ENCODE data around the gene SP140. TPM values are rescaled to one million over a fixed set of nuclear protein-coding genes. Genes with fewer than 3 reads are reported as not detected.

Gene SP140
- total and polyA plus RNA-seq, 9 of the 15 experiments (the other 6 are each of a cell fraction or from before 2014, with no cell fraction given) = 0.04 to 1.1 (median 0.57) TPM; not detected in 1

GRCh38 chr2:230296917-230297316 lies 71.4 kb downstream of the SP140 start:
- BruUV-seq (replicated peaks) = no TSS peak
- Histone ChIP-seq H3K4me2 (ENCODE audit: insufficient read depth, low read length) (no peak overlapping the region), H3K79me2 (ENCODE audit: control insufficient read depth, insufficient read depth, low read length) (no peaks in the 10 kb centered on the region), H3K27ac (ENCODE audit: extremely low read depth, low read depth, low read length) (no peak overlapping the region), H3K9ac (ENCODE audit: insufficient read depth in 1 of 2, low read depth in 2 of 2, low read length in 2 of 2) (no peak overlapping the region), H3K4me3 (no peak overlapping the region), H3K9me1 (ENCODE audit: control insufficient read depth, insufficient read depth, low read length) (no peaks in the 10 kb centered on the region), H4K20me1 (replicated peaks; ENCODE audit: control insufficient read depth, insufficient read depth, low read length) (no peaks in the 10 kb centered on the region), H2AFZ (ENCODE audit: low read depth, low read length) (no peak overlapping the region), H3K27me3 (ENCODE audit: control insufficient read depth in 2 of 2, insufficient read depth in 2 of 2, low read length in 2 of 2) (0 out of 5 replicates have a peak, but pooled peaks cover 0 to 5% of the 10 kb centered on the region in 2 experiments), H3K9me3 (replicated peaks; ENCODE audit: control insufficient read depth, insufficient read depth, low read depth, low read length) (no peaks in the 10 kb centered on the region), H3K4me1 (replicated peaks in 1 of 2; ENCODE audit: control insufficient read depth in 2 of 2, insufficient read depth in 2 of 2, low read length in 2 of 2) (no peaks in the 10 kb centered on the region), H3K36me3 (ENCODE audit: control insufficient read depth, insufficient read depth, low read length) (no peaks in the 10 kb centered on the region)
- ATAC-seq (no peak), DNase-seq (ENCODE audit: extremely low read depth in 1 of 4, low spot score in 3 of 4) (no peak), FAIRE-seq (no peak)
- intact Hi-C loops (cut with micrococcal nuclease) (no loop called here), in situ Hi-C loops (cut with MboI) (no loop called here)
- CTCF ChIA-PET (ENCODE audit: low intra/inter-chr PET ratio) = no interaction called here
- POLR2A ChIA-PET = no interaction called here
- TF ChIP-seq ZNF644 (tag; IDR thresholded peaks at IDR 0.05; ENCODE audit: low read depth) (no peak), HOMEZ (CRISPR knock-in tag; IDR thresholded peaks at IDR 0.05) (no peak), GATA2 (CRISPR knock-in tag; IDR thresholded peaks at IDR 0.05) (no peak), ESRRB (CRISPR knock-in tag; IDR thresholded peaks at IDR 0.05; ENCODE audit: borderline replicate concordance) (no peak), BRD4 (IDR thresholded peaks at IDR 0.05) (no peak), RB1 (IDR thresholded peaks at IDR 0.05; ENCODE audit: low read depth) (no peak), HNRNPH1 (optimal IDR thresholded peaks at IDR 0.05; ENCODE audit: low read depth, low read length) (no peak), ZFX (CRISPR knock-in tag; IDR thresholded peaks at IDR 0.05) (no peak), ZNF165 (CRISPR knock-in tag; IDR thresholded peaks at IDR 0.05; ENCODE audit: borderline replicate concordance) (no peak), SP2 (IDR thresholded peaks at IDR 0.05; ENCODE audit: extremely low read depth, low read depth, low read length, poor library complexity, severe bottlenecking) (no peak), HMGN3 (IDR thresholded peaks at IDR 0.05; ENCODE audit: borderline replicate concordance, extremely low read depth, insufficient read length, low read depth, low read length) (no peak), PRDM10 (IDR thresholded peaks at IDR 0.05; ENCODE audit: partially characterized antibody) (no peak), XRCC4 (IDR thresholded peaks at IDR 0.05; ENCODE audit: extremely low read depth, insufficient read depth, insufficient read length) (no peak), RBM14 (IDR thresholded peaks at IDR 0.05; ENCODE audit: borderline replicate concordance, insufficient read depth, low read depth, low read length) (no peak), SMAD3 (CRISPR knock-in tag; conservative IDR thresholded peaks at IDR 0.05) (no peak), SNRNP70 (optimal IDR thresholded peaks at IDR 0.05; ENCODE audit: low read depth, low read length) (no peak), U2AF1 (optimal IDR thresholded peaks at IDR 0.05; ENCODE audit: low read depth, low read length) (no peak), ZNF76 (CRISPR knock-in tag; IDR thresholded peaks at IDR 0.05; ENCODE audit: borderline replicate concordance) (no peak)
